ENCODE data around the gene SEC14L6.

The SEC14L6 gene

GRCh38 chr22:30586414-30586813, 39.9 kb upstream of the SEC14L6 start:
- Histone ChIP-seq H3K4me1 (ENCODE audit: control insufficient read depth, low read depth, low read length) (peaks cover 3% of the 10 kb centered on the region), H3K36me3 (ENCODE audit: control insufficient read depth, insufficient read depth, low read length) (peaks cover 38% of the 10 kb centered on the region), H2BK5ac (ENCODE audit: low read length) (no peak overlapping the region), H3K79me2 (ENCODE audit: control insufficient read depth, insufficient read depth, low read length) (peaks cover 19% of the 10 kb centered on the region), H4K8ac (ENCODE audit: low read depth, low read length) (no peak overlapping the region), H4K5ac (ENCODE audit: low read length) (no peak overlapping the region), H3K4me2 (ENCODE audit: low read length) (no peak overlapping the region), H3K4me3 (ENCODE audit: low read length) (no peak overlapping the region), H2AK5ac (ENCODE audit: low read length) (no peak overlapping the region), H3K4ac (ENCODE audit: low read depth, low read length) (no peak overlapping the region), H3K79me1 (ENCODE audit: low read length) (peaks cover 11% of the 10 kb centered on the region), H3K56ac (ENCODE audit: low read length) (no peak overlapping the region), H3K27ac (ENCODE audit: low read depth, low read length) (no peak overlapping the region), H3K27me3 (ENCODE audit: insufficient read depth, low read length, poor library complexity) (no peaks in the 10 kb centered on the region), H3K23ac (ENCODE audit: low read length) (no peak overlapping the region), H2BK120ac (ENCODE audit: low read depth, low read length) (no peak overlapping the region), H2BK15ac (replicated peaks; ENCODE audit: low read depth) (no peak overlapping the region), H3K9ac (ENCODE audit: low read length) (no peak overlapping the region), H3K18ac (ENCODE audit: low read length) (no peak overlapping the region)
- no CpG with 5 or more reads among the region's 8 CpGs for WGBS (ENCODE audit: extremely low coverage, insufficient coverage, low lambda C conversion rate)
- DNase-seq: no peak

- Histone ChIP-seq H3K79me1 (ENCODE audit: low read length) (peaks cover 4% of the 10 kb centered on the region), H3K79me2 (ENCODE audit: control insufficient read depth, insufficient read depth, low read length) (peaks cover 2% of the 10 kb centered on the region), H3K9ac (ENCODE audit: low read length) (no peak overlapping the region), H3K27me3 (ENCODE audit: insufficient read depth, low read length, poor library complexity) (no peaks in the 10 kb centered on the region), H3K27ac (ENCODE audit: low read depth, low read length) (no peak overlapping the region), H2BK120ac (ENCODE audit: low read depth, low read length) (no peak overlapping the region), H4K8ac (ENCODE audit: low read depth, low read length) (no peak overlapping the region), H2AK5ac (ENCODE audit: low read length) (no peak overlapping the region), H3K4me1 (ENCODE audit: control insufficient read depth, low read depth, low read length) (no peaks in the 10 kb centered on the region), H4K5ac (ENCODE audit: low read length) (no peak overlapping the region), H3K18ac (ENCODE audit: low read length) (no peak overlapping the region), H2BK5ac (ENCODE audit: low read length) (no peak overlapping the region), H3K4ac (ENCODE audit: low read depth, low read length) (no peak overlapping the region), H3K36me3 (ENCODE audit: control insufficient read depth, insufficient read depth, low read length) (peaks cover 47% of the 10 kb centered on the region), H3K23ac (ENCODE audit: low read length) (no peak overlapping the region), H3K4me2 (ENCODE audit: low read length) (no peak overlapping the region), H3K4me3 (ENCODE audit: low read length) (no peak overlapping the region), H3K56ac (ENCODE audit: low read length) (no peak overlapping the region), H2BK15ac (replicated peaks; ENCODE audit: low read depth) (no peak overlapping the region)
- no peak for DNase-seq
- no CpG with 5 or more reads among the region's 15 CpGs for WGBS (ENCODE audit: extremely low coverage, insufficient coverage, low lambda C conversion rate)
Observed at GRCh38 chr22:30584441-30584840, 37.9 kb upstream of the SEC14L6 start.

DNA sequence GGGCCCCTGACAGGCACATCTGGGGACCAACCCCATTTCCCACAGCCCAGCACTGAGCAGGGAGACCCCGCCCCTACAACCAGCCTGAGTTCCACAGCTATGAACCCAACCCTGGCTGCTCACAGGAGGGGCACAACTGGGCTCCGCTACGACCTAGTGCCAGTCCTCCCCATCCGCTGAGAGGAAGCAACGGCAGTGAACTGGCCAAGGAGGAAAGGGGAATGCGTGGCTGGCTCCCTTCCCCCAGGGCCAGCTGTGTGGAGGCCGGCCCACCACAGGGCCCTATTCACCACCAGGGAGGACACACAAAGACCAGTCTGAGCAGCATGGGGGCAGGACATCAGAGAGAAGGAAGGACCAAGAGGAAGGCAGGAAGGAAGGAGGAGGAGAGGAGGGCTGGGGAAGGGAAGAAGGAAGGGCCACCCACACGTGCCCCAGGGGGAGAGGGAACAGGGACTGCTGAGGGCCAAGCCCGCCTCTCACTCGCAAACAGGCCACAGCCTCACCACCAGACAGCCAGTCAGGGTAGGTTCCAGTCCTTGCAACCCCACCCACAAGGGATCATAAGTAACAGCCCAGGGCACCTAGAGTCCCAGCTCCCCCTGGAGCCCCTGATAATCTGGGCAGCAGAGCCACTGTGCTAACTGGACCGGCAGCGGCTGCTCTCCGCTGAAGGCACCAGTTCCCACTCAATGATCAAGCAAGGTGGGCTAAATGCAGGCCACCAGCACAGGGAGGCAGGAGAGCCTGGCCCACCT, 36.4 kb upstream of the SEC14L6 start:
- no peaks in the 10 kb centered on the region for H3K79me2 ChIP-seq (ENCODE audit: control insufficient read depth, insufficient read depth, low read length)
- WGBS (ENCODE audit: extremely low coverage, insufficient coverage, low lambda C conversion rate): no CpG with 5 or more reads among the region's 13 CpGs
- no peak overlapping the region for H3K23ac ChIP-seq (ENCODE audit: low read length)
- H3K4me3 ChIP-seq (ENCODE audit: low read length): no peak overlapping the region
- no peak overlapping the region for H3K18ac ChIP-seq (ENCODE audit: low read length)
- H2BK15ac ChIP-seq (replicated peaks; ENCODE audit: low read depth): no peak overlapping the region
- H3K27me3 ChIP-seq (ENCODE audit: insufficient read depth, low read length, poor library complexity): no peaks in the 10 kb centered on the region
- H2BK120ac ChIP-seq (ENCODE audit: low read depth, low read length): no peak overlapping the region
- no peak overlapping the region for H4K8ac ChIP-seq (ENCODE audit: low read depth, low read length)
- H3K36me3 ChIP-seq (ENCODE audit: control insufficient read depth, insufficient read depth, low read length): peaks cover 45% of the 10 kb centered on the region
- no peak overlapping the region for H4K5ac ChIP-seq (ENCODE audit: low read length)
- no peak overlapping the region for H3K56ac ChIP-seq (ENCODE audit: low read length)
- no peak overlapping the region for H2AK5ac ChIP-seq (ENCODE audit: low read length)
- no peak overlapping the region for H3K9ac ChIP-seq (ENCODE audit: low read length)
- no peak overlapping the region for H3K4ac ChIP-seq (ENCODE audit: low read depth, low read length)
- H3K4me2 ChIP-seq (ENCODE audit: low read length): no peak overlapping the region
- H2BK5ac ChIP-seq (ENCODE audit: low read length): no peak overlapping the region
- no peaks in the 10 kb centered on the region for H3K4me1 ChIP-seq (ENCODE audit: control insufficient read depth, low read depth, low read length)
- no peaks in the 10 kb centered on the region for H3K79me1 ChIP-seq (ENCODE audit: low read length)
- H3K27ac ChIP-seq (ENCODE audit: low read depth, low read length): no peak overlapping the region
- DNase-seq: no peak

DNA sequence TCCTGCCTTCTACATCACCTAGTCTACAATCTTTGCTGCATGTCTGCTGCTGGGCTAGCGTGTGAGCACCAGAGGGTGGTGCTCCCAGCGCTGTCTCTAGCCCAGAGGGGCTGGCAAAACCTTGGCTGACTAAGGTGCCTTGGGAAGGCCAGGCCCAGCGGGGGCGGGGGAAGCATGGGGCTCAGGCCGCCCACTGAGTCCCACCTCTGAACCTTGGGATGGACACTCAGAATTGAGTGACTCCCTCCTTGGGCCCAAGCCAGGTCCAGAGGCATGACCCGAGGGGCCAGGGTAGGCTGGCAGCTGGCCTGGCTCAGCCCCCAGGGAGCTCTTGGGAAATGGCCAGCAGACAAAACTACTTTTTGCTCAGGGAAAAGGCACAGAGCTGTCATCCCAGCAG, 35.5 kb upstream of the SEC14L6 start:
- DNase-seq: no peak
- Histone ChIP-seq H3K27me3 (ENCODE audit: insufficient read depth, low read length, poor library complexity) (no peaks in the 10 kb centered on the region), H3K18ac (ENCODE audit: low read length) (no peak overlapping the region), H3K4me2 (ENCODE audit: low read length) (no peak overlapping the region), H3K56ac (ENCODE audit: low read length) (no peak overlapping the region), H4K5ac (ENCODE audit: low read length) (no peak overlapping the region), H3K4me1 (ENCODE audit: control insufficient read depth, low read depth, low read length) (no peaks in the 10 kb centered on the region), H3K23ac (ENCODE audit: low read length) (no peak overlapping the region), H4K8ac (ENCODE audit: low read depth, low read length) (no peak overlapping the region), H3K36me3 (ENCODE audit: control insufficient read depth, insufficient read depth, low read length) (peaks cover 37% of the 10 kb centered on the region), H3K79me2 (ENCODE audit: control insufficient read depth, insufficient read depth, low read length) (no peaks in the 10 kb centered on the region), H3K9ac (ENCODE audit: low read length) (no peak overlapping the region), H2BK120ac (ENCODE audit: low read depth, low read length) (no peak overlapping the region), H3K4ac (ENCODE audit: low read depth, low read length) (no peak overlapping the region), H3K79me1 (ENCODE audit: low read length) (no peaks in the 10 kb centered on the region), H3K4me3 (ENCODE audit: low read length) (no peak overlapping the region), H2BK5ac (ENCODE audit: low read length) (no peak overlapping the region), H3K27ac (ENCODE audit: low read depth, low read length) (no peak overlapping the region), H2BK15ac (replicated peaks; ENCODE audit: low read depth) (no peak overlapping the region), H2AK5ac (ENCODE audit: low read length) (no peak overlapping the region)
- no CpG with 5 or more reads among the region's 6 CpGs for WGBS (ENCODE audit: extremely low coverage, insufficient coverage, low lambda C conversion rate)

GRCh38 chr22:30580896-30581295, 34.4 kb upstream of the SEC14L6 start:
- H2BK120ac ChIP-seq (ENCODE audit: low read depth, low read length): no peak overlapping the region
- H3K4me3 ChIP-seq (ENCODE audit: low read length): no peak overlapping the region
- no peak overlapping the region for H3K4ac ChIP-seq (ENCODE audit: low read depth, low read length)
- no peak overlapping the region for H3K4me2 ChIP-seq (ENCODE audit: low read length)
- peaks cover 38% of the 10 kb centered on the region for H3K36me3 ChIP-seq (ENCODE audit: control insufficient read depth, insufficient read depth, low read length)
- no peaks in the 10 kb centered on the region for H3K79me2 ChIP-seq (ENCODE audit: control insufficient read depth, insufficient read depth, low read length)
- H3K27ac ChIP-seq (ENCODE audit: low read depth, low read length): no peak overlapping the region
- no peak overlapping the region for H2BK5ac ChIP-seq (ENCODE audit: low read length)
- no peak overlapping the region for H3K18ac ChIP-seq (ENCODE audit: low read length)
- H3K4me1 ChIP-seq (ENCODE audit: control insufficient read depth, low read depth, low read length): no peaks in the 10 kb centered on the region
- no peak overlapping the region for H2BK15ac ChIP-seq (replicated peaks; ENCODE audit: low read depth)
- no peak overlapping the region for H3K56ac ChIP-seq (ENCODE audit: low read length)
- H4K5ac ChIP-seq (ENCODE audit: low read length): no peak overlapping the region
- no peak for DNase-seq
- no peak overlapping the region for H3K23ac ChIP-seq (ENCODE audit: low read length)
- no CpG with 5 or more reads among the region's 6 CpGs for WGBS (ENCODE audit: extremely low coverage, insufficient coverage, low lambda C conversion rate)
- no peaks in the 10 kb centered on the region for H3K27me3 ChIP-seq (ENCODE audit: insufficient read depth, low read length, poor library complexity)
- H3K79me1 ChIP-seq (ENCODE audit: low read length): no peaks in the 10 kb centered on the region
- H2AK5ac ChIP-seq (ENCODE audit: low read length): no peak overlapping the region
- no peak overlapping the region for H3K9ac ChIP-seq (ENCODE audit: low read length)
- H4K8ac ChIP-seq (ENCODE audit: low read depth, low read length): no peak overlapping the region

DNA sequence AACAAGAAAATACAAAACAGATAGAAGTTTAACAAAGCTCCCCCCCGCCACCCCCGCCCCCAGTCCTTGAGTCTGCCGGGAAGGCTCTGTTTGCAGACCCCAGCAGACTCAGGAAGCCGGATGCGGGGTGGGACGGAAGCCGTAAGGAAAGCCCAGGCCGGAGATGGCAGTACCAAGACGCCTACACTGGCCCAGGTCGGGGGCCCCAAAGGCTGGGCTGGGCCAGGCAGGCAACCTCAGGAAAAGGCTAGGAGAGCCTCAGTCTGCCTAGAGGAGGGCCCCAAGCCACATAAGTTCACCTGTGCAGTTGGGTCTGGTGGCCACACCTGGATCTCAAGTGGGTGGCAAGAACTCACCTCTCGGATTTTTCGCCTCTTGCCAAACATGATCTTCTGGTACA, 31.9 kb upstream of the SEC14L6 start:
- H3K23ac ChIP-seq (ENCODE audit: low read length): no peak overlapping the region
- no peak overlapping the region for H4K8ac ChIP-seq (ENCODE audit: low read depth, low read length)
- no peak overlapping the region for H3K27ac ChIP-seq (ENCODE audit: low read depth, low read length)
- no peak overlapping the region for H2BK5ac ChIP-seq (ENCODE audit: low read length)
- H3K56ac ChIP-seq (ENCODE audit: low read length): no peak overlapping the region
- no peak overlapping the region for H4K5ac ChIP-seq (ENCODE audit: low read length)
- H3K9ac ChIP-seq (ENCODE audit: low read length): no peak overlapping the region
- no peaks in the 10 kb centered on the region for H3K79me1 ChIP-seq (ENCODE audit: low read length)
- WGBS (ENCODE audit: extremely low coverage, insufficient coverage, low lambda C conversion rate): no CpG with 5 or more reads among the region's 12 CpGs
- H2AK5ac ChIP-seq (ENCODE audit: low read length): no peak overlapping the region
- no peak overlapping the region for H2BK120ac ChIP-seq (ENCODE audit: low read depth, low read length)
- no peak overlapping the region for H3K4me3 ChIP-seq (ENCODE audit: low read length)
- no peak overlapping the region for H3K18ac ChIP-seq (ENCODE audit: low read length)
- no peak for DNase-seq
- H3K79me2 ChIP-seq (ENCODE audit: control insufficient read depth, insufficient read depth, low read length): no peaks in the 10 kb centered on the region
- H3K4ac ChIP-seq (ENCODE audit: low read depth, low read length): no peak overlapping the region
- H3K27me3 ChIP-seq (ENCODE audit: insufficient read depth, low read length, poor library complexity): no peaks in the 10 kb centered on the region
- no peak overlapping the region for H2BK15ac ChIP-seq (replicated peaks; ENCODE audit: low read depth)
- H3K36me3 ChIP-seq (ENCODE audit: control insufficient read depth, insufficient read depth, low read length): peaks cover 22% of the 10 kb centered on the region
- H3K4me2 ChIP-seq (ENCODE audit: low read length): no peak overlapping the region
- no peaks in the 10 kb centered on the region for H3K4me1 ChIP-seq (ENCODE audit: control insufficient read depth, low read depth, low read length)

Data from mesendoderm (in vitro differentiated cells).